Activated CD4-positive, alpha-beta T cell treated with anti-CD3 and anti-CD28 coated beads for 48 hours (primary cell): ENCODE results near the gene ALPG.

Experiments
- DNase-seq: peaks from one replicate; pipeline ENCODE4 v3.0.0-alpha.2; 2020

The ALPG gene

GRCh38 chr2:232460171-232460570 lies 53.5 kb downstream of the ALPG start:
- no peak for DNase-seq
